DND-41 (cell line): ENCODE measurements around the gene FBXO46.

ENCODE experiments used
- ATAC-seq: fragments of 200-7000 bp; cut with Tn5 transposase; 3 replicates; pipeline ENCODE4 v1.9.1; 2021; ENCODE audit warnings: low read depth; ENCODE audit not compliant: insufficient read depth
- DNase-seq: peaks from one replicate; pipeline ENCODE4 v3.0.0-alpha.2; 2020
- H2AFZ ChIP-seq: 2 replicates; pipeline ENCODE4 v1.6.0; 2012; ENCODE audit warnings: low read depth, low read length
- H3K27ac ChIP-seq: 2 replicates; pipeline ENCODE4 v1.5.1; 2012; ENCODE audit warnings: low read length, inconsistent platforms
- H3K27me3 ChIP-seq: fragments of 200-600 bp; sonication (generic); 2 replicates; pipeline ENCODE4 v1.6.0; 2012; ENCODE audit warnings: low read length, mild to moderate bottlenecking, inconsistent platforms; ENCODE audit not compliant: insufficient read depth, poor library complexity
- H3K36me3 ChIP-seq: 2 replicates; pipeline ENCODE4 v1.5.1; 2012; ENCODE audit warnings: low read length, inconsistent platforms; ENCODE audit not compliant: insufficient read depth
- H3K4me1 ChIP-seq: 2 replicates; pipeline ENCODE4 v1.5.1; 2012; ENCODE audit warnings: mild to moderate bottlenecking, low read length; ENCODE audit not compliant: insufficient read depth
- H3K4me2 ChIP-seq: 2 replicates; pipeline ENCODE4 v1.6.0; 2012; ENCODE audit warnings: mild to moderate bottlenecking, moderate library complexity, low read length, inconsistent platforms; ENCODE audit not compliant: insufficient read depth
- H3K4me3 ChIP-seq, 2 experiments: fragments of 200-600 bp in 1 of 2; shearing (Covaris generic) in 1 of 2; 2 replicates each; pipeline ENCODE4 v1.5.1; 2012 to 2016; ENCODE audit warnings: inconsistent platforms in 2 of 2, low read length in 2 of 2, mild to moderate bottlenecking in 2 of 2, low read depth in 1 of 2, moderate library complexity in 1 of 2
- H3K79me2 ChIP-seq: 2 replicates; pipeline ENCODE4 v1.6.0; 2012; ENCODE audit warnings: low read length, inconsistent platforms; ENCODE audit not compliant: insufficient read depth
- H3K9ac ChIP-seq: 2 replicates; pipeline ENCODE4 v1.6.0; 2012; ENCODE audit warnings: low read depth, mild to moderate bottlenecking, inconsistent platforms, low read length, moderate library complexity
- H3K9me3 ChIP-seq: 2 replicates; pipeline ENCODE4 v1.5.1; 2012; ENCODE audit warnings: low read length, moderate library complexity, mild to moderate bottlenecking, inconsistent platforms; ENCODE audit not compliant: insufficient read depth, severe bottlenecking
- H4K20me1 ChIP-seq: 2 replicates; pipeline ENCODE4 v1.6.0; 2012; ENCODE audit warnings: low read length; ENCODE audit not compliant: insufficient read depth
- CTCF ChIP-seq: IDR thresholded peaks from 2 replicates; pipeline ENCODE4 v1.5.1; 2012; ENCODE audit warnings: borderline replicate concordance, low read length, moderate library complexity, mild to moderate bottlenecking; ENCODE audit not compliant: poor library complexity, severe bottlenecking; ENCODE audit errors: extremely low read depth
- EZH2 ChIP-seq: IDR thresholded peaks from 3 replicates; pipeline ENCODE4 v1.6.1; 2012; ENCODE audit warnings: borderline replicate concordance, low read depth, mild to moderate bottlenecking, moderate library complexity, low read length, inconsistent platforms; ENCODE audit not compliant: severe bottlenecking

FBXO46 gene

GRCh38 chr19:45682117-45682516 lies 48.6 kb downstream of the FBXO46 start:
- Histone ChIP-seq H3K9ac (peak overlapping the region; percentile 55), H3K79me2 (no peaks in the 10 kb centered on the region), H2AFZ (peak overlapping the region; percentile 75), H3K9me3 (no peaks in the 10 kb centered on the region), H4K20me1 (peaks cover under 1% of the 10 kb centered on the region; the same call in 1 of the 2 replicates), H3K27ac (no peak overlapping the region; the same call in 1 of the 2 replicates), H3K4me3 (peak overlapping the region in 1 of 2 experiments; percentile 48; a peak in 1 of 4 replicates), H3K4me1 (peaks cover 14% of the 10 kb centered on the region), H3K36me3 (peaks cover 30% of the 10 kb centered on the region), H3K27me3 (no peaks in the 10 kb centered on the region), H3K4me2 (peak overlapping the region; percentile 66)
- no peak for ATAC-seq
- no peak for DNase-seq
- TF ChIP-seq CTCF (no peak), EZH2 (no peak)

- Histone ChIP-seq H3K4me3 (peak overlapping the region in 1 of 2 experiments; percentile 48; a peak in 2 of 4 replicates), H3K4me1 (peaks cover 14% of the 10 kb centered on the region), H3K36me3 (peaks cover 26% of the 10 kb centered on the region), H3K4me2 (peak overlapping the region; percentile 66), H3K9ac (peak overlapping the region; percentile 55), H2AFZ (peak overlapping the region; percentile 75), H3K79me2 (no peaks in the 10 kb centered on the region), H3K27ac (peak overlapping the region; percentile 62), H3K27me3 (no peaks in the 10 kb centered on the region), H3K9me3 (no peaks in the 10 kb centered on the region), H4K20me1 (no peaks in the 10 kb centered on the region)
- peak; percentile 98 for ATAC-seq
- no peak for TF ChIP-seq EZH2
- peak; percentile 96 for TF ChIP-seq CTCF
- peak; percentile 91 for DNase-seq
Observed at GRCh38 chr19:45681391-45682015, 49.2 kb downstream of the FBXO46 start.

DNA sequence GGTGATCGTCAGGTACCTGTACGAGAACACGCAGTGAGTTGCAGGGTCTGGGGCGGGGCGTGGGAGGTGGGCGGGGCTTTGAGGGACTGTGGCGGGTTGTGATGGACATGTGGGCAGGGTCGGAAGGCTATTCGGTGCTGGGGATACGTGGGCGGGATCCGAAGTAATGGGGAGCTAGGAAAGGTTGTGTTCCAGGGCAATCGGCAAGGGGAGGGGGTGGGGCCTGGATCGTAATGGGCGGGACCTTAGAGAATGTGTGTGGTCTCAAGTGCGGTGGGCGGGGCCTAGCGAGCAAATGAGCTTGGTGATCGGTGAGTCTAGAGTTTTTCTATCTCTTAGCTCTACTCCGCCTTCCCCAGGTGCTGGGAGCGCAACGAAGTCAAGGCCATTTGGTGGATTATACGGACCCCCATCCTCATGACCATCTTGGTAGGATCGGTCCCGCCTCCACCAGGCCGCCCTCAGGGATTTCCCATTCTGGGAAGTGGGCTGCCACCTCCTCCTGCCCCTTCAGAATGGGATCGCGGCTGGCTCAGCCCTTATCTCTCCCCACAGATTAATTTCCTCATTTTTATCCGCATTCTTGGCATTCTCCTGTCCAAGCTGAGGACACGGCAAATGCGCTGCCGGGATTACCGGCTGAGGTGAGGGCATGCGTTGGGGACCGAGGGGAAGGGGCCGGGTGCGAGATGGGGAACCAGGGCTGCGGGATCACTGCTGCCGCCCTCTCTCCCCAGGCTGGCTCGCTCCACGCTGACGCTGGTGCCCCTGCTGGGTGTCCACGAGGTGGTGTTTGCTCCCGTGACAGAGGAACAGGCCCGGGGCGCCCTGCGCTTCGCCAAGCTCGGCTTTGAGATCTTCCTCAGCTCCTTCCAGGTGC lies 53.1 kb downstream of the FBXO46 start:
- Histone ChIP-seq H3K79me2 (no peaks in the 10 kb centered on the region), H3K27ac (no peak overlapping the region), H3K36me3 (no peaks in the 10 kb centered on the region), H3K4me1 (peaks cover 14% of the 10 kb centered on the region), H3K4me2 (no peak overlapping the region), H3K9ac (no peak overlapping the region), H3K4me3 (no peak overlapping the region), H2AFZ (no peak overlapping the region), H3K27me3 (no peaks in the 10 kb centered on the region), H3K9me3 (no peaks in the 10 kb centered on the region), H4K20me1 (no peaks in the 10 kb centered on the region)
- ATAC-seq (no peak), DNase-seq (no peak)
- no peak for TF ChIP-seq EZH2
- TF ChIP-seq CTCF, result no peak
